ENCODE data around the gene APAF1. TPM values are rescaled to one million over a fixed set of nuclear protein-coding genes. Genes with fewer than 3 reads are reported as not detected.

Gene APAF1
- total and polyA plus RNA-seq, 10 of the 15 experiments (the other 5 are each of a cell fraction or from before 2014, with no cell fraction given), result 4.2 to 19.1 (median 14.2) TPM

DNA sequence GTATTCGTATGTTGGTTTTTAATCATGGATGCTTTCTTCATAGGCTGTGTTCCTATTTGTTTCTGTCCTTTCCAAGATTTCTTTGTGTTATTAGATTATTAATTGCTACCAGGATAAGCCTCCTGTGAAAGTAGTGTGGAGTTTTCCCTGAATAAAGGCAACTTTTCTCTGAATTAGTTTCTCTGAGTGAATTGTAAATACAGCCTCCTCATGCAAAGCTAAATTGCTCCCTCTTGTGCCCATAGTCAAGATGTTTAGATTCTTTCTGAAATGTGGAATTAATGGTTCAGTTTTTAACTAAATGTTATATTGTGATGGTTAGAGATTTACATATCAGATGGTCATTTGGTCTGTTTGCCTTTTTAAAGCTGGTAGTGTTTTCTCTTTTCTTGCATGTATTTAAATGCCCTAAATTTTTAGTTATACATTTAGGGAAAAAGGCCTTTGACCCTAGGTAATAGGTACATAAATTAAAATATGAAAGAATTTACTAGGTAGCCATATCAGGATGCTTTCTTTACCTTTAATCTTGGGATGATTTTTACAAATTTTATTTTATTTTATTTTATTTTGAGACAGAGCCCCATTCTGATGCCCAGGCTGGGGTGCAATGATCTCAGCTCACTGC lies 8.9 kb downstream of the APAF1 start (continued):
- TF ChIP-seq, protein P1, sequence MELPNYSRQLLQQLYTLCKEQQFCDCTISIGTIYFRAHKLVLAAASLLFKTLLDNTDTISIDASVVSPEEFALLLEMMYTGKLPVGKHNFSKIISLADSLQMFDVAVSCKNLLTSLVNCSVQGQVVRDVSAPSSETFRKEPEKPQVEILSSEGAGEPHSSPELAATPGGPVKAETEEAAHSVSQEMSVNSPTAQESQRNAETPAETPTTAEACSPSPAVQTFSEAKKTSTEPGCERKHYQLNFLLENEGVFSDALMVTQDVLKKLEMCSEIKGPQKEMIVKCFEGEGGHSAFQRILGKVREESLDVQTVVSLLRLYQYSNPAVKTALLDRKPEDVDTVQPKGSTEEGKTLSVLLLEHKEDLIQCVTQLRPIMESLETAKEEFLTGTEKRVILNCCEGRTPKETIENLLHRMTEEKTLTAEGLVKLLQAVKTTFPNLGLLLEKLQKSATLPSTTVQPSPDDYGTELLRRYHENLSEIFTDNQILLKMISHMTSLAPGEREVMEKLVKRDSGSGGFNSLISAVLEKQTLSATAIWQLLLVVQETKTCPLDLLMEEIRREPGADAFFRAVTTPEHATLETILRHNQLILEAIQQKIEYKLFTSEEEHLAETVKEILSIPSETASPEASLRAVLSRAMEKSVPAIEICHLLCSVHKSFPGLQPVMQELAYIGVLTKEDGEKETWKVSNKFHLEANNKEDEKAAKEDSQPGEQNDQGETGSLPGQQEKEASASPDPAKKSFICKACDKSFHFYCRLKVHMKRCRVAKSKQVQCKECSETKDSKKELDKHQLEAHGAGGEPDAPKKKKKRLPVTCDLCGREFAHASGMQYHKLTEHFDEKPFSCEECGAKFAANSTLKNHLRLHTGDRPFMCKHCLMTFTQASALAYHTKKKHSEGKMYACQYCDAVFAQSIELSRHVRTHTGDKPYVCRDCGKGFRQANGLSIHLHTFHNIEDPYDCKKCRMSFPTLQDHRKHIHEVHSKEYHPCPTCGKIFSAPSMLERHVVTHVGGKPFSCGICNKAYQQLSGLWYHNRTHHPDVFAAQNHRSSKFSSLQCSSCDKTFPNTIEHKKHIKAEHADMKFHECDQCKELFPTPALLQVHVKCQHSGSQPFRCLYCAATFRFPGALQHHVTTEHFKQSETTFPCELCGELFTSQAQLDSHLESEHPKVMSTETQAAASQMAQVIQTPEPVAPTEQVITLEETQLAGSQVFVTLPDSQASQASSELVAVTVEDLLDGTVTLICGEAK (IDR thresholded peaks at IDR 0.05; ENCODE audit: borderline replicate concordance), result no peak

DNA sequence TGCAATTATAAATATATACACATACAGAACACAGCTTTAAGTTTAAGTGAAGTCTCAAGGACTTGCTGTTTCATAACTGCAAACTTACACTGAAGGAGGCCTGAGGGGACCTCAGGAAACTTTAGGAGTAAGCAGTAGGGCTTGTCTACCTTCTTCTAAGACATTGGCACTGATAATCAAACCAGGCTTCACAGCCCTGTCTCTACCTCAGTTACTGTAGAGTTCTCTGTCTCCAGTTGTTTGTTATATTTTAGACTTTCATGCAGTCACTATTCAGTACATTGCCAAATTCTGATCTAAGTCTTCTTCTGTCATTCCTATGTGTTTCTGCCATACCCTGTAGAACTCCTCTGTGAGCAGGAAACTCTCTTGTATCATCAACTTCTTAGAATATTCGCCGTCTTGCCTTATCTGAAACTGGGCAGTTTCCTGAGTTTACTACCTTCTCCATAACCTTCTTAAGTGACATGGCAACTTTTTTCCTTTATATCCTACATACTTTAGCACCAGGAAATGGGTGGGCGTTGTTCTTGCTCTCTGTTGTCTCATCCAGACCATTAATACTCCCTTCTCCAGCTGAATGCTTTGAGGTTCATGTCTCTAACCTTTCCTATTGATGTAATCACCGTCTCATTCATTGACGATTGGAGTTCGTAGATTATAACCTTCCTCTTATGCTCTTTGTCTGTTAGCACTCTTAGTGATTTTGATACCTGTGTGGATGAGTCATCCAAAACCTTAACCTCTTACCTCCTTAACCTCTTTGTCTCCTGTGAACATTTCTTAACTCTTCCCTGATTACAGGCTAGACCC lies 11.4 kb downstream of the APAF1 start:
- ChIA-PET RAD21 (ENCODE audit: unreplicated experiment) (interaction anchor here (0.5 kb wide), 1 partner anchor 48 kb away, joined by 3 read pairs; no protein-coding TSS in a partner anchor), CTCF (interaction anchor here (1.2 to 1.5 kb wide), 3 partner anchors 63 to 90 kb away, joined by 3 to 5 read pairs (median 4); partner anchors contain the start of gene SLC25A3), SMC1A (ENCODE audit: uncharacterized antibody, unreplicated experiment) (interaction anchor here (0.6 to 1.9 kb wide), 2 partner anchors 46 to 90 kb away, joined by 3 to 5 read pairs; no protein-coding TSS in a partner anchor), POLR2A (interaction anchor here (0.7 kb wide), 1 partner anchor 17 kb away, joined by 3 read pairs; no protein-coding TSS in a partner anchor)
- FAIRE-seq, result no peak
- WGBS (ENCODE audit: insufficient coverage, insufficient replicate concordance, low lambda C conversion rate, missing lambda C conversion rate), result 26% methylated on average over 6 of the region's 6 CpGs
- DNase-seq (ENCODE audit: low read depth, low spot score), result no peak
- in situ Hi-C loops (cut with MboI) (no loop called here), intact Hi-C loops (cut with micrococcal nuclease; ENCODE audit: unreplicated experiment) (no loop called here)
- Histone ChIP-seq H3K27ac (ENCODE audit: control insufficient read depth, insufficient read depth) (no peak overlapping the region), H3K4me2 (ENCODE audit: control insufficient read depth, insufficient read depth) (no peak overlapping the region), H2AFZ (ENCODE audit: control insufficient read depth, low read depth, low read length) (no peak overlapping the region), H3K79me2 (ENCODE audit: control insufficient read depth, insufficient read depth, low read length) (no peaks in the 10 kb centered on the region; the same call in 1 of the 2 replicates), H3K4me3 (no peak overlapping the region), H3K4me1 (ENCODE audit: control insufficient read depth, insufficient read depth, low read length) (no peaks in the 10 kb centered on the region; the same call in 1 of the 2 replicates), H3K9ac (ENCODE audit: control insufficient read depth, insufficient read depth, low read length) (no peak overlapping the region), H3K36me3 (ENCODE audit: control insufficient read depth in 2 of 2, insufficient read depth in 2 of 2, low read length in 1 of 2) (peaks cover 0 to 2% of the 10 kb centered on the region in 2 experiments; a peak in 2 of 4 replicates), H3K9me3 (replicated peaks; ENCODE audit: control insufficient read depth, insufficient read depth, low read length) (no peaks in the 10 kb centered on the region), H4K20me1 (ENCODE audit: control insufficient read depth, insufficient read depth) (no peaks in the 10 kb centered on the region), H3K27me3 (replicated peaks in 1 of 2; ENCODE audit: control insufficient read depth in 2 of 2, insufficient read depth in 2 of 2, low read length in 1 of 2) (no peaks in the 10 kb centered on the region)
- no TSS peak for BruUV-seq (replicated peaks)
- TF ChIP-seq, protein P2, sequence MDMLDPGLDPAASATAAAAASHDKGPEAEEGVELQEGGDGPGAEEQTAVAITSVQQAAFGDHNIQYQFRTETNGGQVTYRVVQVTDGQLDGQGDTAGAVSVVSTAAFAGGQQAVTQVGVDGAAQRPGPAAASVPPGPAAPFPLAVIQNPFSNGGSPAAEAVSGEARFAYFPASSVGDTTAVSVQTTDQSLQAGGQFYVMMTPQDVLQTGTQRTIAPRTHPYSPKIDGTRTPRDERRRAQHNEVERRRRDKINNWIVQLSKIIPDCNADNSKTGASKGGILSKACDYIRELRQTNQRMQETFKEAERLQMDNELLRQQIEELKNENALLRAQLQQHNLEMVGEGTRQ (IDR thresholded peaks at IDR 0.05; ENCODE audit: borderline replicate concordance, low read depth, low read length), result no peak
- TF ChIP-seq HCFC1 (IDR thresholded peaks at IDR 0.05; ENCODE audit: low read length) (no peak), JUNB (IDR thresholded peaks at IDR 0.05) (peak; percentile 51; the same call in 1 of the 2 replicates), NR2F1 (conservative IDR thresholded peaks at IDR 0.05) (peak; percentile 35; the same call in 1 of the 2 replicates), NFIC (IDR thresholded peaks at IDR 0.05; ENCODE audit: low read depth, low read length) (peak; percentile 32; the same call in 1 of the 2 replicates)
- peak; percentile 82 for ATAC-seq
